ENCODE data around the gene DAD1. TPM values are rescaled to one million over a fixed set of nuclear protein-coding genes. Genes with fewer than 3 reads are reported as not detected.
"Not testable (repeated sequence)": the region's sequence is repeated elsewhere in the genome, so short reads cannot be mapped to it uniquely, and the experiment has no call there.

Gene DAD1
- total RNA-seq, 3 donors from 2014 or later: 192 to 238 (median 202) TPM

GRCh38 chr14:22596354-22596879, 7.4 kb upstream of the DAD1 start:
- Histone ChIP-seq H3K4me3 (no peak overlapping the region), H3K27me3 (no peaks in the 10 kb centered on the region), H3K36me3 (no peaks in the 10 kb centered on the region), H3K27ac (no peak overlapping the region), H3K4me1 (peaks cover 0 to 13% of the 10 kb centered on the region in 2 donors), H3K9me3 (no peaks in the 10 kb centered on the region)
- no peak for DNase-seq (ENCODE audit: low spot score in 2 of 2)
- TF ChIP-seq, protein P1, sequence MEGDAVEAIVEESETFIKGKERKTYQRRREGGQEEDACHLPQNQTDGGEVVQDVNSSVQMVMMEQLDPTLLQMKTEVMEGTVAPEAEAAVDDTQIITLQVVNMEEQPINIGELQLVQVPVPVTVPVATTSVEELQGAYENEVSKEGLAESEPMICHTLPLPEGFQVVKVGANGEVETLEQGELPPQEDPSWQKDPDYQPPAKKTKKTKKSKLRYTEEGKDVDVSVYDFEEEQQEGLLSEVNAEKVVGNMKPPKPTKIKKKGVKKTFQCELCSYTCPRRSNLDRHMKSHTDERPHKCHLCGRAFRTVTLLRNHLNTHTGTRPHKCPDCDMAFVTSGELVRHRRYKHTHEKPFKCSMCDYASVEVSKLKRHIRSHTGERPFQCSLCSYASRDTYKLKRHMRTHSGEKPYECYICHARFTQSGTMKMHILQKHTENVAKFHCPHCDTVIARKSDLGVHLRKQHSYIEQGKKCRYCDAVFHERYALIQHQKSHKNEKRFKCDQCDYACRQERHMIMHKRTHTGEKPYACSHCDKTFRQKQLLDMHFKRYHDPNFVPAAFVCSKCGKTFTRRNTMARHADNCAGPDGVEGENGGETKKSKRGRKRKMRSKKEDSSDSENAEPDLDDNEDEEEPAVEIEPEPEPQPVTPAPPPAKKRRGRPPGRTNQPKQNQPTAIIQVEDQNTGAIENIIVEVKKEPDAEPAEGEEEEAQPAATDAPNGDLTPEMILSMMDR (IDR thresholded peaks at IDR 0.05): no peak
- no peak for TF ChIP-seq POLR2A (IDR thresholded peaks at IDR 0.05)
- no peak for TF ChIP-seq POLR2AphosphoS5 (IDR thresholded peaks at IDR 0.05)
- intact Hi-C loops (cut with DNase I; ENCODE audit: low total_unique reads): no loop called here

GRCh38 chr14:22594156-22594716, 5.2 kb upstream of the DAD1 start:
- H3K4me1 ChIP-seq: peaks cover 0 to 2% of the 10 kb centered on the region in 2 donors
- TF ChIP-seq, protein P1 (IDR thresholded peaks at IDR 0.05): no peak
- TF ChIP-seq POLR2AphosphoS5 (IDR thresholded peaks at IDR 0.05) (no peak), POLR2A (IDR thresholded peaks at IDR 0.05) (no peak)
- intact Hi-C loops (cut with DNase I; ENCODE audit: low total_unique reads): no loop called here
- H3K4me3 ChIP-seq: no peak overlapping the region
- no peaks in the 10 kb centered on the region for H3K36me3 ChIP-seq
- H3K27me3 ChIP-seq: no peaks in the 10 kb centered on the region
- H3K9me3 ChIP-seq: no peaks in the 10 kb centered on the region
- H3K27ac ChIP-seq: no peak overlapping the region
- DNase-seq (ENCODE audit: low spot score in 2 of 2): no peak

DNA sequence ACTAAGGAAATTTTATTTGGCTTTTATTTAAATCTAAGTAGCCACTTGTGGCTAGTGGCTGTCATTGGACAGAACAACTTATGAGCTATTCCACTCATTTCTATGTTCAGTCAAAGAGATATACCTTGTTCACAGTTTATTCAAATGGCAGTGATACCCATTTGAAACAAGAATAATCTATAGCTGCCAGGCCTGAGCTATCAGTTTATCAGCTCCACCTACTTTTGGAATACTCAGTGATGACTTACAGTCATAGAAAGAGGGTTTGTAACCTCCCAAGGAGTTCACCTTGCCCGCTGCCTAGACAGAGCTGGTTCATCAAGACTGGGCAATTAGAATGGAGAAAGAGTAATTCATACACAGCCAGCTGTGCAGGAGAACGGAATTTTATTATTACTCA, 4.6 kb upstream of the DAD1 start:
- TF ChIP-seq POLR2A (IDR thresholded peaks at IDR 0.05) (no peak), POLR2AphosphoS5 (IDR thresholded peaks at IDR 0.05) (no peak)
- TF ChIP-seq, protein P1 (IDR thresholded peaks at IDR 0.05): no peak
- Histone ChIP-seq H3K27ac (no peak overlapping the region), H3K36me3 (no peaks in the 10 kb centered on the region), H3K9me3 (no peaks in the 10 kb centered on the region), H3K27me3 (no peaks in the 10 kb centered on the region), H3K4me1 (no peaks in the 10 kb centered on the region), H3K4me3 (no peak overlapping the region)
- no peak for DNase-seq (ENCODE audit: low spot score in 2 of 2)
- intact Hi-C loops (cut with DNase I; ENCODE audit: low total_unique reads): no loop called here

- Histone ChIP-seq H3K4me1 (no peaks in the 10 kb centered on the region), H3K27ac (no peak overlapping the region), H3K36me3 (no peaks in the 10 kb centered on the region), H3K4me3 (no peak overlapping the region), H3K27me3 (no peaks in the 10 kb centered on the region), H3K9me3 (no peaks in the 10 kb centered on the region)
- TF ChIP-seq POLR2A (IDR thresholded peaks at IDR 0.05): no peak
- TF ChIP-seq, protein P1 (IDR thresholded peaks at IDR 0.05): no peak
- TF ChIP-seq POLR2AphosphoS5 (IDR thresholded peaks at IDR 0.05): no peak
- intact Hi-C loops (cut with DNase I; ENCODE audit: low total_unique reads): no loop called here
- no peak for DNase-seq (ENCODE audit: low spot score in 2 of 2)
Measured at GRCh38 chr14:22593189-22593588, 4.2 kb upstream of the DAD1 start.

- no peak for DNase-seq (ENCODE audit: low spot score in 2 of 2)
- TF ChIP-seq, protein P1 (IDR thresholded peaks at IDR 0.05): no peak
- TF ChIP-seq POLR2AphosphoS5 (IDR thresholded peaks at IDR 0.05) (no peak), POLR2A (IDR thresholded peaks at IDR 0.05) (no peak)
- Histone ChIP-seq H3K27me3 (no peaks in the 10 kb centered on the region), H3K9me3 (no peaks in the 10 kb centered on the region), H3K4me3 (peak overlapping the region; percentile 75 to 90 (median 79)), H3K27ac (peak overlapping the region; percentile 97 to 98), H3K36me3 (no peaks in the 10 kb centered on the region), H3K4me1 (peaks cover 0 to 5% of the 10 kb centered on the region in 2 donors)
- intact Hi-C loops (cut with DNase I; ENCODE audit: low total_unique reads): no loop called here
Measured at GRCh38 chr14:22588526-22589095, 413 bp downstream of the DAD1 start.

- peak overlapping the region; percentile 75 to 90 (median 79) for H3K4me3 ChIP-seq
- H3K9me3 ChIP-seq; H3K4me1 ChIP-seq; H3K27me3 ChIP-seq; DNase-seq (ENCODE audit: low spot score in 2 of 2); H3K36me3 ChIP-seq; intact Hi-C loops (cut with DNase I; ENCODE audit: low total_unique reads): not testable (repeated sequence)
- H3K27ac ChIP-seq: peak overlapping the region in 1 of 2 donors; percentile 98
Measured at GRCh38 chr14:22587677-22588422, 1.2 kb downstream of the DAD1 start.
